Measurements from ENCODE around the gene ABCB9.
A peak's percentile ranks its signal among the peaks of the same experiment; 100 is the strongest.
"Not testable (repeated sequence)": the region's sequence is repeated elsewhere in the genome, so short reads cannot be mapped to it uniquely, and the experiment has no call there.

The ABCB9 gene

DNA sequence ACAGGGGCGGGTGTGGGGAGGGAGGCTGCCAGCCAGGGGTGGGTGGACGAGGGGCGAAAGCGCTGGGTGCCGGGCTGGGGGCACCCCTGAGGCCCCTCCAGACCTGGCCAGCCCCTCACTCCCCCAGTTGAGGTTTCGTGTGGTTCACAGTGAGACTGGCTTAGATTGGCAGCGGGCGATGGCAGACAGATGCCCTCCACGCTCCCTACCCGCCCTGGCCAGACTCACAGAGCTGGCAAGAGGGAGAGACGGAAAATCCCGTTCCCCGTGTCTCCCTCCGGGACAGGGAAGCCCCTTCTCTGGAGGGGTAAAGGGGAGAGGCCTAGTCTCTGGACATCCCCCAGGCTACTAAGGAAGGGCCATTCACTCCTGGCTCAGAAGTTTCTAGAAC lies 37.1 kb downstream of the ABCB9 start:
- no peak for DNase-seq

DNA sequence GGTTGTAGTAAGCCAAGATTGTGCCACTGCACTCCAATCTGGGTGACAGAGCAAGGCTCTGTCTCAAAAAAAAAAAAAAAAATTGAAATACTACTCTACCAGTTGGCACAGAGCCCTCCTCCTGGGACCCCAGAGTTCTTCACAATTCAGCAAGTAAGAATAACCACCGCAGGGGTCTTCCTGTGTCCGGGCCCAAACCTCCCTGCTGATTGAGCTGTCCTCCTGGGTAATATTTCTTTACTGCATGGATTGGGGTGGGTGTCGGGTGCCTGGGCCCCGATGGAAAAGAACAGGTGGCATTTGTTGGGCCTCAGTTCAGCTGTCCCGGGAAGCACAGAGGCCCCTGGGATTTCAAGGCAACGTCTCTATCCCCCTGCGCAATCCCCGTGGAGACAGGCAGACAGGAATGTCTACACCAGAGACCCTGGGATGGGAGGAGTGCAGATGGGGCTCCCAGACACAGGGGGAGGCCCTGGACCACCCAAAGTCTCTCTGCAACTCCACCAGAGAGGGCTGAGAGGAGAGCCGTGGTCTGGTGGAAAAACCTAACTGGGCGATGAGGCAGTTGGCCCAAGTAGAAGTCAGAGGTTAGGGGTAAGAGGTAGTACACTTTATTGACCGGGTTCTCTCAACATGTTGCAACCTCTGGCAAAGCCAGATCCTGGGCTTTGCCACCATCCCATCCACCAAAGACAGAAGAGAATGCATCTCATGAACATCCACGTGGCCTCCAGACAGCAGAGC lies 37.7 kb downstream of the ABCB9 start:
- no peak for DNase-seq

DNA sequence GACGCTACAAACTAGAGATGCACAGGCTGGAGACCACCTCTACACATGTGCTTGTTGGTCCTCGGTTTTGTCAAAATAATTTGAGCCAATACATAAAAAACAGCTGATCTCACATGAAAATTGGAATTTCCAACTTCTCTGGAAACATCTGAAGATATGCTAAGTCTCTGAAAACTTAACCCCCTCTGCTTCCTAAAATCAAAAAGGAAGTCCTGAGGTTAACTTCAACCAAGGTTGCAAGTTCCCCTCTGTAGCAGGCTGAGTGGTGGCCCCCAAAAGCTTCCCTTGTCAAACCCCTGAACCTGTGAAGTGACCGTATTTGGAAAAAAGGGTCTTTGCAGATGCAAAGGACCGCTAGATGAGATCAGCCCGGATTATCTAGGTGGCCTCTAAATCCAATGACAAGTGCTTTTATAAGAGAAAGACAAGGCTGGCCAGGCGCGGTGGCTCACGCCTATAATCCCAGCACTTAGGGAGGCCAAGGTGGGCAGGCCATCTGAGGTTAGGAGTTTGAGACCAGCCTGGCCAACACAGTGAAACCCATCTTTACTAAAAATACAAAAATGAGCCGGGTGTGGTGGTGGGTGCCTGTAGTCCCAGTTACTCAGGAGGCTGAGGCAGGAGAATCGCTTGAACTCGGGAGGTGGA lies 38.4 kb downstream of the ABCB9 start:
- DNase-seq: no peak

DNA sequence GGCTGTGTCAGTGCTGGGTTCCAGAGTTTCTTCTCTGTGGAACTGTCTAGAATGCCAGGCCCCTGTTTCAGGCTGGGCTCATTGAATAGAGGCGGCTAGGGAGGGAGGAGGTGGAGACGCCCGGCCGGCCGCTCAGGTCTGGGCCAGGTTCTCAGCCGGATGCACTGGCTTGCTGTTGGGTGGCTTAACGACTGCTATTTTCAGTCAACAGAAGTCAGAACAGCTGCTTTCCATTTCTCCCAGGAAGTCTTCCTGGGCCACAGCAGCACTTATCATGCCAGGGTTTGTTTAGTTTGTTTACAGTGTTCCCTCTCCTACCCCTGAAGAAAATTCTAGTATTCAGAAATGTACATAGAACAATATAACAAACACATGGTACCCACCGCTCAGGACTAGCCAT lies 44.3 kb downstream of the ABCB9 start:
- no peak for DNase-seq

DNA sequence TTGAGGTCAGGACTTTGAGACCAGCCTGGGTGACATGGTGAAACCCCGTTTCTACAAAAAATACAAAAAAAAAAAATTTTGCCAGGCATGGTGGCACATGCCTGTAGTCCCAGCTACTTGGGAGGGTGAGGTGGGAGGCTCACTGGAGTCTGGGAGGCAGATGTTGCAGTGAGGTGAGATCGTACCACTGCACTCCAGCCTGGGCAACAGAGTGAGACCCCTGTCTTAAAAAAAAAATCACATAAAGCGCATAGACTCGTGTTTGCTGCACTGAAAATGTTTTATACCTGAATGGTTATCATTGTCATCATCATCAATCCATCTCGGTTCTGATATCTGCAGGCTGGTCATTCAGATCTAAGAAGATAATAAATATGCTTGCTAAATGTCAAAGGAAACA lies 45.6 kb downstream of the ABCB9 start:
- no peak for DNase-seq

DNA sequence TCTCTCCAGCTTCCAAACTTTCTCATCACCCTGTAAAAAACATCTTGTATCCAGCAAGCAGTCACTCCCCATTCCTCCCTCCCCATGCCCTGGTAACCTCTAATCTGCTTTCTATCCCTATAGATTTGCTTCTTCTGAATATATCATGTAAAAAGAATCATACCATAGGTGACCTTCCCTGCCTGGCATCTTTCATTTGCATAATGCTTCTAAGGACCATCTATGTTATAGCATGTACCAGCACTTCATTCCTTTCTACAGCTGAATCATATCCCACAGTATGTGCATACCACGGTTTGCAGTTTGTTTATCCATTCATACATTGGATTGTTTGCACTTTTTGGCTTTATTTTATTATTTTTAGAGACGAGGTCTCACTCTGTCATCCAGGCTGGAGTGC lies 47.4 kb downstream of the ABCB9 start:
- no peak for DNase-seq

DNA sequence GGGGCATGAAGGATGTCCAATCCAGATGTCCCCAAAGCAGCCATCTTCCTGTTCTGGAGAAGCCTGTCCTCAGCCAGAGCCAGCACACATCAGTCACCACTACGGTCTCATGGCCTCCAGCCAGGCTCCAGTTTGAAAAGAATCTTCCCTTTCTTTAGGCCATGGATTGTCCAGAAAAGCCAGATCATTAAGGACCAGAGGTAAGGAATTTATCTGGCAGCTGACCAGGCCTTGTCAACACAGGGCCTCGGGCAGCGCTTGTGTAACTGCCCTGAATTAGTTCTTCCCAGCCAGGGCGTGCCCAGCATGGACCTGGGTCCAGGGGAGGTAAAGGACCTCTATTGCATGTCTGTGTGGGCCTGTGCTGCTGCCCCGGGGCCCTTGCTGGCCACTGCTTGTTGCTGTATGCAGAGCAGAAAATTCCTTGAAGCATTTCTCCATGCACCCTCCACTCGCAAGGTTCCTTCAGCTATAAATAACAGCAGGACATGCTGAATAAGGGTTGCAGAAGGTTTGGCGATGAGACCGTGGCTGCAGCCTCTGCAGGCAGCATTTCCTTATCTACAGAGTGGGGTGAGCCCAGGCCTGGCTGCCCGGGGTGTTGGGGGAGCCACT lies 48.6 kb downstream of the ABCB9 start:
- no peak for DNase-seq

DNA sequence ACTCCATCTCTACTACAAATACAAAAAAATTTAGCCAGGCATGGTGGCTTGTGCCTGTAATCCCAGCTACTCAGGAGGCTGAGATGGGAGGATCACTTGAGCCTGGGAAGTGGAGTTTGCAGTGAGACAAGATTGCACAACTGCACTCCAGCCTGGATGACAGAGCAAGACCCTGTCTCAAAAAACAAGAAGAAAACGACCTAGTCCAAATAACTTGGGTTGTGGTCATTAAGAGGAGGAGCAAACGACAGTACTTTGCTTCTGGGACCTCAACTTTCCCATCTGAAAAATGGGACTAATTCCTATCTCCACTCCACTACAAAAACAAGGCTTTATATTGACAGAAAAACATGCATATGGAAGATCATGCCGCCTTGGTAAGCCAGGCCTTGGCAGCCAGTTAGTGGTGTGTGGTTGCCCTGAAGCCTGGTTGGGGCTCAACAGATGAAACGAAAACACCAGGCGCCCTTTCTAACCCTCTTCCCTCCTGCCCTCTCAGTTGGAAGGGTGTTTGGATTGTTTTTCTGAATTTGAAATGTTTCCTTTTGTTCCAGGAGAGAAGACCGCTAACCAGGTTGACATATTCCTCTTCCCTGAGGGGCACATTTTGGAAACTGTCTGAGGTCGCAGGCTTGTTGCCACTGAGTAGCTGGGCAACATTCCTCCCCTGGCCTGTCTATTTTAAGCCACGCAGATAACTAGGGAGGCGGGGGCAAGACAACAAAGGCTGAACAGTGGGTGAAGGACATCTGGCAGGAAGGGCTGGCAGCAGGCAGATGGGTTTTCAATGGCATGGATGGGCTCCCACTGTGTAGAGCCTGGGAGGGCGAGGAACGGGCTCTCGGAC lies 56.6 kb downstream of the ABCB9 start:
- DNase-seq: peak; percentile 73

DNA sequence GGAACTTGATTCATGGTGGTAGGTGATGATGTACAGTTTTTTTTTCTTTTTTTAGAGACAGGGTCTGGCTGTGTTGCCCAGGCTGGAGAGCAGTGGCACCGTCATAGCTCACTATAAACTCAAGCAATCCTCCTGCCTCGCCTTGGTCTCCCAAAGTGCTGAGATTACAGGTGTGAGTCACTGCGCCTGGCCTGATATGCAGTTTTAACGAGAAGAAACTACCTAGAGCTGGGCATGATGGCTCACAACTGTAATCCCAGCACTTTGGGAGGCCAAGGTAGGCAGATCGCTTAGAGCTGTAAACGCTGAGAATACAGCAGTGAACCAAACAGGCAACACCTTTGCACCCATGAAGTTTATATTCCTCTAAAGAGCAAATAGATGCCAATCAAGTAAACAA lies 57.3 kb downstream of the ABCB9 start:
- DNase-seq: no peak

DNA sequence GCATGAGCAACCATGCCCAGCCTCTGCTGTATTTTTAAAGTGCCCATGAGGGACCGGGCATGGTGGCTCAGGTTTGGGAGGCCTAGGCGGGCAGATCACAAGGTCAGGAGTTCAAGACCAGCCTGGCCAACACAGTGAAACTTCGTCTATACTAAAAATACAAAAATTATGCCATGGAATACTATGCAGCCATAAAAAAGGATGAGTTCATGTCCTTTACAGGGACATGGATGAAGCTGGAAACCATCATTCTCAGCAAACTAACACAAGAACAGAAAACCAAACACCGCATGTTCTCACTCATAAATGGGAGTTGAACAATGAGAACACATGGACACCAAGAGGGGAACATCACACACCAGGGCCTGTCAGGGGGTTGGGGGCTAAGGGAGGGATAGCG lies 61.0 kb downstream of the ABCB9 start:
- not testable (repeated sequence) for DNase-seq

DNA sequence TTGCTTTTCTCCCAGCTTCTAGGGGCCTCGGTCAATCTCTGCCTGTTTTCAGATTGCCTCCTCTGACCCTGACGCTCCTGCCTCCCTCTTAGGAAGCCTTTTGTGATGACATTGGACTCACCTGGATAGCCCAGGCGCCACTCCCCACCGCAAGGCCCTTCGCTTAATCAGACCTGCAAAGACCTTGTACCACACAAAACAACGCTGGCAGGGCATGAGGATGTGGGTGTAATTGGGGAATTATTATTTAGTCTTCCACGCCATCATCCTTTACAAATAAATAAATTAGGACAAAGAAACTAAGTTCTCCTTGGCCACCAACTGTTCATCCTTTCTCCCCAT lies 62.6 kb downstream of the ABCB9 start:
- no peak for DNase-seq

DNA sequence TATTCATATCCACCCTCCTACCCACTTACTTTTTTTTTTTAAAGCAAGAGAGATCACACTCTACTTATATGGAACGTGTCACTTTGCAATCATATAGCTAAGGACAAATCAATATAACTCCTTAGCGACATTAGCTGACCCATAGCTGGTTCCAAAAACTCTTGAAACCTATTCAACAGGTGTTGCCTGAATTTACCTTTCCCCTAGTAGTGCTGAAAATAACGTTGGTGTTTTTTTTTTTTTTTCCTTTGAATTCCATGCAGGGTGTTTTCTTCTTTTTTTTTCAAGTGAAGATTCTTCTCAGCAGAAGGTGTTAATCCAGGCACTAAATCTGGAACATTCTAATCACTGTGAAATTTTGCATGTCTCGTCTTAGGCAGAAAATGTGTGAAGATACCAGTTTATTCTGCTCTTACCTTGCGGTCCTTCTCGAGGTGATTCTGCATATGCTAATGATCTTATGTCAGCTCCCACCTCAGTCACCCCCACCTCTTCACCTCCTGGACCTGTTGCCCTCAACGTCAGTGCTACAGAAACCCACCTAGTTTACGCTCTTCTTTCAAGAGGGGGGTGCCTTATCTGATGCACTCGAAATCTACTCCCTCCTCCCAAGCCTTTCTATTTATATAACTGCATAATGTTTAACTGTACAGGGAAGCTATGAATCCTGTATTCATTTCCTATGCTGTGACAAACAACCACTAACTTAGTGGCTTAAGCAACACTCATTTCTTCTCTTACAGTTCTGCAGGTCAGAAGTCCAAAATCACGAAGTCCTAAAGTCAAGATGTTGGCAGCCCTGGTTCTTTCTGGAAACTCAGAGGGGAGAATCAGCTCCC lies 63.2 kb downstream of the ABCB9 start:
- DNase-seq: no peak

DNA sequence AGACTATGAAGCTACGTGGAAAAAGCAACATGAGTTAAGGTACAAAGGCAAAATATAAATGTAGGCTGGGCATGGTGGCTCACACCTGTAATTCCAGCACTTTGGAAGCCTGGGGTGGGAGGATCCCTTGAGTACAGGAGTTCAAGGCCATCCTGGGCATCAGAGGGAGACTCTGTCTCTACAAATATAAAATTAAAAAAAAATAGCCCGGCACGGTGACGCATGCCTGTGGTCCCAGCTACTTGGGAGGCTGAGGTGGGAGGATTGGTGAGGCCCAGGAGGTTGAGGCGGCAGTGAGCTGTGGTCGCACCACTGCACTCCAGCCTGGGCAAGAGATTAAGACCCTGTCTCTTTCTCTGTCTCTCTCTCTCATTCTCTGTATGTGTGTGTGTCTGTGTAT lies 66.4 kb downstream of the ABCB9 start:
- DNase-seq: no peak

DNA sequence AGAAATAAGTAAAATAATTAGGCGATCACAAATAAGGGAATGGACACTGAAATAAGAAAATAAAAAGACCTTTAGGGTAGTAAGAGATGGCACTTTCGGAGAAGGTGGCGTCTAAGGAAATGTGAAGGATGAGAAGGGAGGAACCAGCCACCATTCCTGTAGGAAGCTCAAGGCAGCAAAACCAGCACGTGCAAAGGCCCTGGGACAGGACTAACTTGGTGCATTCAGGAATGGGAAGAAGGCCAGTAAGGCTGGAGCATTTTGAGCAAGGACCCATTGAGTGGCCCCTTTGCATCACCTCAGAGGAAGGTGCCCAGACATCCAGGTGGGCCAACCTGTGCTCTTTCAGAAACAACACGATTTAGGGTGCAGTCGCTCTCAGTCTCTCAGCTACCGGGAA lies 69.6 kb downstream of the ABCB9 start:
- DNase-seq: no peak

DNA sequence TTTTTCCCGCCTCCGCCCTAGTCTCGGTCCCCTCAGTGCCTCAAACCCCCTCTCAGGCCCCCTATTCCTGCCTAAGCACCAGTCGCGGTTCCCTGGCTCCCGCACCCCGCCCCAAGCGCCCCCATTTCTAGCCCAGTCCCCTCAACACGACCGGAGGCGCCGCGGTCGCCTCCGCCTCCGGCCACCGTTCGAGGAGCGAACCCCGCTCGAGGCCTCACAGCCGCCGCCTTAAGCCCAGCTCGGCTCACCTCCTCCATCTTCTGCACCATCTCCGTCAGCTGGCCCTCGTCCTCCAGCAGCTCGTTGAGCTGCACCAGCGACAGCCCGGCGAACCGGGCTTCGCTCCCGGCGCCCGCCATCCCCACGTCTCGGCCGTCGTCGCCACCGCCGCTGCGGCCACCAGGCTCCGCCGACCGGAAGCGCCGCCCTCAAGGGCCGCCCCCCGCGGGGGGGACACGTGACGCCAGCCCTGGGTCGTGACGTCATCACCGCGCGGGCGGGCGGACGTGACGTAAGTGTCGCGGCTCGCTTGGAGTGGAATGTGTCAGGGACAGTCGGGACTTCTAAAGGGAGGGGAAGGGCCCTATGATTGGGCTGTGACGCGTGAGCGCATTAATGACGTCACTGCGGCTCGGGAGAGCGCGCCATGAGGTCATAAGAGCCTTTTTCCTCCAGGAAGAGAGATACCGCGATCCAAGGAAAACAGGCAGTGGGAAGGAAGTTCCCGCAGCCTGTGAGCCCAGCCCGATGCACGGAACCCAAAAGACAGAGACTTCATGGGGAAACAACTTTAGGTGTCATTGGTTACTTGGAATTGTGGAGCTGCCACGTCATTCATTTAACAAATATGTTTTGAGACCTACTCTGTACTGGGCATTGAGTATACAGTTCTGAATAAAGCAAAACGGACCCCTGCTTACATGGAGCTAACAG lies 70.3 kb downstream of the ABCB9 start, which contains the start of gene VPS37B:
VPS37B (minus strand) TSS at position 421 of the 933 bp plus-strand sequence; CDS start at position 359, 62 bp downstream.
- peak; percentile 85 for DNase-seq

DNA sequence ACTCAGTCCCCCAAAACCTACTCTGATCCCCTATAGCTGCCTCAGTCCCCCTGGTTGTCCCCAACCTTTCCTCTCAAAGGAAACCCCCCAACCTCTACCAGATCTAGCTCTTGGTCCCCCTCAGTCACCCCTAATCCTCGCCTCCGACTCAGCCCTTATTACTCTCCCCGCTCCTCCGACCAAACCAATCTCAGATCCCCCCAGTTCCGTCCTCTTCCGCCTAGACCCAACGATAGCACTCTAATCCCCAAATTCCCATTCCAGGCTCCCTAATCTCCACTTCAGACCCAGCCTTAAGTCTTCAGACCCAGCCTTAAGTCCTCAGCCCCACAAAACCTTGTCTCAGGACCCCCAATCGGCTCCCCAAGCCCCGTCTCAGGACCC lies 71.0 kb downstream of the ABCB9 start:
- no peak for DNase-seq

DNA sequence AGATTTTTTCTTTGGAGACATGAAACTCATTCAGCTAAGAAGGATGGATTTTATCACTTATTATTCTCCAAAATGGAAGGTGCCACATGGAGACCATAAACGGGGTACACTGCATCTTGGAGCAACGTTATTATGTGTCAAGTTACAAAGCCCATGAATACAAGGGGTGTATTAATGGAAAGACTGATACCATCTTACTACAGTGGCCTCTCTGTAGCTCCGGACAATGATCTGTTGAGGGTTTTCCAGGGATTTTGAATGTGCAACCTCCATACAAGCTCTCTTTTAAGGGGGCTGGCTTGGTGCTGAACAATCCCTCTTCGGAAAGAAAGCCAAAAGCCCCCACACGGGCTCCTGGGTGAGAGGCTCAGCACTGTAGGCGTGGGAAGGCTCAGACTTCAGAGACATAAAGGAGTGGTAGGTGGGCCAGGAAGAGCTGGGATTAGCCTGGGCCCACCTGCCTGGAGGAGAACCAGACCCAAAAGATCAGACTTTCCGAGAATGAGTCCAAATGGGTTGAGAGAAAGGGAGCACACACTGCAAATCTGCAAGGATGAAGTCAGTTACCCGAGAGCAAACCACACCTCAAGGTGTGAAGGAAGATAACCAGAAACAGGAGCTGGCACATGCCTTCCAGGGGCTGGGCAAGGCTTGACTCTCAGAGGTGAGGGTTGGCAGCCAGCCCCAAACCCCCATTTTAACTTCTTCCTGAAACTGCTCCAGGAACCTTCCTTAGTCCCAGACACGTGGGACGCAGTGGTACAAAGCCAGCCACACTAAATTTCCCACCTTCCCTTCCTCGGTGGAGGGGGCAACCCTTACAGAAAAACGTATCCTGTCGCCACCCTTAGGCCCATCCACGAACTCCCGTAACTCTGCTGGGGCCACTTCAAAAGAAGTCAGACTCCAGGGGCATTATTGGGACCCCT lies 71.8 kb downstream of the ABCB9 start:
- no peak for DNase-seq

DNA sequence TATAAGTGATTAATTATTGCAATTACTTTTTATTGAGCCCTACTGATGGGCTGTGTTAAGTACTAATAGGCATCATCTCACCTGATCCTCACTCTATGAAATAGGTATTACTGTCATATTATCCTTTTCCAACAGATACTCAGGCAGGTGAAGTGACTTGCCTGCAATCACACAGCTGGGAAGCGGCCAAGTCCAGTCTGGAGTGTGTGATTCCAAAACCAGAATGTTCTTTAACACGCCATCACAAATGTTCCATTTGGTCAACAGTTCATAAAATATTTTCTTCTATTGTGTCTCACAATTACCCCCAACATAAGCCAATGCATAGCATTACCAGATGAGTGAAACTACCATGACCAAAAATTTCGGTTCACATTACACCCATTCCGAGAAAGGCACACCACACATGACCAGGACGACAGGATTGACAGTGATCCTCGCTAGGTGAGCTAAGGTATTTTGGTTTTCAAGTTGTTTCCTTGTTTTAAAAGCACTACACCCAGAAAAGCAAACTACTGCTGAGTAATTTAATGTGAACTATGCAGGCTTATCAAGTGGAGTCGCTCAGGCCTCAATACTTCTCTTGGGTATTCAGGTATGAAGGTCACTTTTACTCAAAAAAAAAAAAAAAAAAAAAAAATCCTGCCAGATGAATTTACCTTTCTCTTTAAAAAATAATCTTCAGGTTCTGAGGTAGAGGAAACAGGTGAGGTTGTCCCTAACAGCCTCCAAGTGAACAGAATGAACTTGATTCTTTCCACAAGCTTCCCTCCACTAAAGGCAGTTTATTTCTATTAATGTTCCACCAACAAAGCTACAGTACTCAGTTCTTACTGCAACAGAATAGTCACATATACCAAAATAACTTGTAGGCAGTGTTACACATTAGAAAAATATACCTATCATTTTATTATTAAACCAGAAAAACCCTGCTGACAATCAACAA lies 72.8 kb downstream of the ABCB9 start:
- DNase-seq: no peak

DNA sequence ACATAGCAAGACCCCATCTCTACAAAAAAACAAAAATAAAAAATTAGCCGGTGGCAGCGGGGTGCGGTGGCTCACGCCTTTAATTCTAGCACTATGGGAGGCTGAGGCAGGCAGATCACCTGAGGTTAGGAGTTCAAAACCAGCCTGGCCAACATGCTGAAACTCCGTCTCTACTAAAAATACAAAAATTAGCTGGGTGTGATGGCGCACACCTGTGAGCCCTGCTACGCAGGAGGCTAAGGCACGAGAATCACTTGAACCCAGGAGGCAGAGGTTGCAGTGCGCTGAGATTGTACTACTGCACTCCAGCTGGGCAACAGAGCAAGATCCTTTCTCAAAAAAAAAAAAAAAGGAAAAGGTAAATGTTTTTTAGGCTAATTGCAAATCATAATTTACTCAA lies 73.5 kb downstream of the ABCB9 start:
- not testable (repeated sequence) for DNase-seq

Measured in NCI-H774 (cell line).